HEK293 (cell line): ENCODE measurements around the gene PITHD1.

Source experiments
- GLIS1 ChIP-seq: fragments of 450-650 bp; formaldehyde crosslinking; IDR thresholded peaks from 2 replicates; pipeline ENCODE4 v1.5.1; 2016; ENCODE audit warnings: missing biosample characterization, missing genetic modification characterization
- KLF1 ChIP-seq: fragments of 450-650 bp; formaldehyde crosslinking; IDR thresholded peaks from 2 replicates; pipeline ENCODE4 v1.5.1; 2016; ENCODE audit warnings: missing biosample characterization, missing genetic modification characterization
- MYNN ChIP-seq: fragments of 450-650 bp; formaldehyde crosslinking; IDR thresholded peaks from 2 replicates; pipeline ENCODE4 v1.5.1; 2016; ENCODE audit warnings: missing biosample characterization, missing genetic modification characterization, borderline replicate concordance
- MZF1 ChIP-seq: fragments of 450-650 bp; formaldehyde crosslinking; IDR thresholded peaks from 2 replicates; pipeline ENCODE4 v1.5.1; 2017; ENCODE audit warnings: missing biosample characterization, missing genetic modification characterization, borderline replicate concordance
- OSR2 ChIP-seq: fragments of 450-650 bp; formaldehyde crosslinking; IDR thresholded peaks from 2 replicates; pipeline ENCODE4 v1.5.1; 2016; ENCODE audit warnings: missing biosample characterization, missing genetic modification characterization
- PRDM2 ChIP-seq: fragments of 450-650 bp; formaldehyde crosslinking; IDR thresholded peaks from 2 replicates; pipeline ENCODE4 v1.5.1; 2016; ENCODE audit warnings: missing biosample characterization, missing genetic modification characterization, borderline replicate concordance
- SP7 ChIP-seq: fragments of 450-650 bp; formaldehyde crosslinking; IDR thresholded peaks from 2 replicates; pipeline ENCODE4 v1.5.1; 2016; ENCODE audit warnings: missing biosample characterization, missing genetic modification characterization
- TRIM28 ChIP-seq: IDR thresholded peaks from 2 replicates; pipeline ENCODE4 v1.6.1; 2011; ENCODE audit warnings: low read length, control low read depth, borderline replicate concordance
- ZBTB48 ChIP-seq: fragments of 450-650 bp; formaldehyde crosslinking; IDR thresholded peaks from 2 replicates; pipeline ENCODE4 v1.5.1; 2016; ENCODE audit warnings: missing biosample characterization, missing genetic modification characterization
- ZFP69B ChIP-seq: fragments of 450-650 bp; formaldehyde crosslinking; IDR thresholded peaks from 2 replicates; pipeline ENCODE4 v1.5.1; 2016; ENCODE audit warnings: missing biosample characterization, missing genetic modification characterization
- ZIC2 ChIP-seq: fragments of 450-650 bp; formaldehyde crosslinking; IDR thresholded peaks from 2 replicates; pipeline ENCODE4 v1.5.1; 2016; ENCODE audit warnings: missing biosample characterization, missing genetic modification characterization
- ZNF10 ChIP-seq: fragments of 450-650 bp; formaldehyde crosslinking; IDR thresholded peaks from 2 replicates; pipeline ENCODE4 v1.5.1; 2017; ENCODE audit warnings: missing biosample characterization, missing genetic modification characterization
- ZNF112 ChIP-seq: fragments of 450-650 bp; formaldehyde crosslinking; IDR thresholded peaks from 2 replicates; pipeline ENCODE4 v1.5.0; 2017; ENCODE audit warnings: missing biosample characterization, missing genetic modification characterization
- ZNF140 ChIP-seq: fragments of 450-650 bp; formaldehyde crosslinking; IDR thresholded peaks from 2 replicates; pipeline ENCODE4 v1.5.1; 2016; ENCODE audit warnings: missing biosample characterization, missing genetic modification characterization
- ZNF16 ChIP-seq: fragments of 450-650 bp; formaldehyde crosslinking; IDR thresholded peaks from 2 replicates; pipeline ENCODE4 v1.5.1; 2016; ENCODE audit warnings: low read depth, missing biosample characterization, missing genetic modification characterization
- ZNF174 ChIP-seq: fragments of 450-650 bp; formaldehyde crosslinking; IDR thresholded peaks from 2 replicates; pipeline ENCODE4 v1.5.0; 2017; ENCODE audit warnings: missing biosample characterization, mild to moderate bottlenecking, missing genetic modification characterization
- ZNF221 ChIP-seq: fragments of 450-650 bp; formaldehyde crosslinking; IDR thresholded peaks from 2 replicates; pipeline ENCODE4 v1.5.1; 2017; ENCODE audit warnings: missing biosample characterization, missing genetic modification characterization, borderline replicate concordance
- ZNF23 ChIP-seq: fragments of 450-650 bp; formaldehyde crosslinking; IDR thresholded peaks from 2 replicates; pipeline ENCODE4 v1.5.1; 2016; ENCODE audit warnings: missing biosample characterization, missing genetic modification characterization, borderline replicate concordance
- ZNF280D ChIP-seq: fragments of 450-650 bp; formaldehyde crosslinking; IDR thresholded peaks from 2 replicates; pipeline ENCODE4 v1.5.1; 2016; ENCODE audit warnings: missing biosample characterization, missing genetic modification characterization
- ZNF366 ChIP-seq: fragments of 450-650 bp; formaldehyde crosslinking; conservative IDR thresholded peaks from 2 replicates; pipeline ENCODE4 v1.5.1; 2016; ENCODE audit warnings: missing biosample characterization, missing genetic modification characterization
- ZNF391 ChIP-seq: fragments of 450-650 bp; formaldehyde crosslinking; IDR thresholded peaks from 2 replicates; pipeline ENCODE4 v1.5.1; 2016; ENCODE audit warnings: low read depth, missing biosample characterization, missing genetic modification characterization, borderline replicate concordance
- ZNF404 ChIP-seq: fragments of 450-650 bp; formaldehyde crosslinking; IDR thresholded peaks from 2 replicates; pipeline ENCODE4 v1.5.1; 2017; ENCODE audit warnings: missing biosample characterization, missing genetic modification characterization
- ZNF433 ChIP-seq: fragments of 450-650 bp; formaldehyde crosslinking; IDR thresholded peaks from 2 replicates; pipeline ENCODE4 v1.5.1; 2016; ENCODE audit warnings: missing biosample characterization, missing genetic modification characterization, low read depth
- ZNF473 ChIP-seq: fragments of 450-650 bp; formaldehyde crosslinking; IDR thresholded peaks from 2 replicates; pipeline ENCODE4 v1.5.1; 2017; ENCODE audit warnings: missing biosample characterization, missing genetic modification characterization
- ZNF48 ChIP-seq: fragments of 450-650 bp; formaldehyde crosslinking; IDR thresholded peaks from 2 replicates; pipeline ENCODE4 v1.5.1; 2016; ENCODE audit warnings: missing biosample characterization, missing genetic modification characterization
- ZNF530 ChIP-seq: fragments of 450-650 bp; formaldehyde crosslinking; IDR thresholded peaks from 2 replicates; pipeline ENCODE4 v1.5.1; 2016; ENCODE audit warnings: low read depth, missing biosample characterization, missing genetic modification characterization
- ZNF621 ChIP-seq: fragments of 450-650 bp; formaldehyde crosslinking; IDR thresholded peaks from 2 replicates; pipeline ENCODE4 v1.5.1; 2017; ENCODE audit warnings: missing biosample characterization, missing genetic modification characterization
- ZNF660 ChIP-seq: fragments of 450-650 bp; IDR thresholded peaks from 2 replicates; pipeline ENCODE4 v1.5.1; 2018; ENCODE audit warnings: missing biosample characterization, mild to moderate bottlenecking, missing genetic modification characterization
- ZNF692 ChIP-seq: fragments of 450-650 bp; formaldehyde crosslinking; IDR thresholded peaks from 2 replicates; pipeline ENCODE4 v1.5.1; 2016; ENCODE audit warnings: missing biosample characterization, missing genetic modification characterization
- ZSCAN4 ChIP-seq: fragments of 450-650 bp; formaldehyde crosslinking; IDR thresholded peaks from 2 replicates; pipeline ENCODE4 v1.5.1; 2017; ENCODE audit warnings: missing biosample characterization, missing genetic modification characterization

Gene PITHD1

GRCh38 chr1:23777979-23778814 is at the start of gene PITHD1 (continued):
- TF ChIP-seq PRDM2 (tag by site-specific recombination) (no peak), ZNF221 (tag by site-specific recombination) (no peak; the same call in 1 of the 2 replicates), ZNF621 (tag by site-specific recombination) (no peak), ZNF140 (tag by site-specific recombination) (no peak), KLF1 (tag by site-specific recombination) (no peak), GLIS1 (no peak), TRIM28 (peak; percentile 51; the same call in 1 of the 2 replicates), ZFP69B (no peak), OSR2 (tag by site-specific recombination) (no peak), ZNF48 (tag by site-specific recombination) (no peak), ZNF112 (tag by site-specific recombination) (no peak), ZNF391 (no peak), ZBTB48 (tag by site-specific recombination) (no peak), ZNF16 (no peak), ZNF433 (tag by site-specific recombination) (no peak), ZSCAN4 (tag by site-specific recombination) (no peak), MYNN (tag by site-specific recombination) (no peak), ZNF23 (tag by site-specific recombination) (no peak), ZNF473 (tag by site-specific recombination) (no peak), MZF1 (tag by site-specific recombination) (no peak), ZNF366 (tag by site-specific recombination) (no peak), ZNF404 (tag by site-specific recombination) (no peak), ZIC2 (tag by site-specific recombination) (no peak), ZNF660 (peak; percentile 82), ZNF530 (tag by site-specific recombination) (no peak), SP7 (tag by site-specific recombination) (peak; percentile 55), ZNF10 (no peak), ZNF280D (tag by site-specific recombination) (no peak), ZNF692 (peak; percentile 63; the same call in 1 of the 2 replicates), ZNF174 (tag by site-specific recombination) (no peak)
